Measurements from ENCODE around the gene PARG.

PARG gene

GRCh38 chr10:49833168-49833567 is 108.7 kb downstream of the PARG start:
- H3K4me3 ChIP-seq (ENCODE audit: control insufficient read depth, low read depth, low read length) = no peak overlapping the region
- DNase-seq (ENCODE audit: low read depth) = no peak
- TF ChIP-seq CTCF (IDR thresholded peaks at IDR 0.05; ENCODE audit: control insufficient read depth, insufficient read depth, low read depth, low read length, missing control alignments) = no peak

GRCh38 chr10:49831352-49832035 is 110.3 kb downstream of the PARG start:
- TF ChIP-seq CTCF (IDR thresholded peaks at IDR 0.05; ENCODE audit: control insufficient read depth, insufficient read depth, low read depth, low read length, missing control alignments) = no peak
- DNase-seq (ENCODE audit: low read depth) = no peak
- H3K4me3 ChIP-seq (ENCODE audit: control insufficient read depth, low read depth, low read length) = no peak overlapping the region

GRCh38 chr10:49830846-49831245 is 111.0 kb downstream of the PARG start:
- no peak for DNase-seq (ENCODE audit: low read depth)
- TF ChIP-seq CTCF (IDR thresholded peaks at IDR 0.05; ENCODE audit: control insufficient read depth, insufficient read depth, low read depth, low read length, missing control alignments) = no peak
- H3K4me3 ChIP-seq (ENCODE audit: control insufficient read depth, low read depth, low read length) = no peak overlapping the region

GRCh38 chr10:49830016-49830415 is 111.8 kb downstream of the PARG start:
- no peak overlapping the region for H3K4me3 ChIP-seq (ENCODE audit: control insufficient read depth, low read depth, low read length)
- TF ChIP-seq CTCF (IDR thresholded peaks at IDR 0.05; ENCODE audit: control insufficient read depth, insufficient read depth, low read depth, low read length, missing control alignments) = no peak

GRCh38 chr10:49827297-49827696 is 114.5 kb downstream of the PARG start:
- no peak for DNase-seq (ENCODE audit: low read depth)
- H3K4me3 ChIP-seq (ENCODE audit: control insufficient read depth, low read depth, low read length) = no peak overlapping the region
- no peak for TF ChIP-seq CTCF (IDR thresholded peaks at IDR 0.05; ENCODE audit: control insufficient read depth, insufficient read depth, low read depth, low read length, missing control alignments)

More at GRCh38 chr10:49830016-49830415, 111.8 kb downstream of the PARG start:
- no peak for DNase-seq (ENCODE audit: low read depth)

GRCh38 chr10:49819234-49819958 is 122.4 kb downstream of the PARG start:
- TF ChIP-seq CTCF (IDR thresholded peaks at IDR 0.05; ENCODE audit: control insufficient read depth, insufficient read depth, low read depth, low read length, missing control alignments) = no peak
- H3K4me3 ChIP-seq (ENCODE audit: control insufficient read depth, low read depth, low read length) = no peak overlapping the region
- no peak for DNase-seq (ENCODE audit: low read depth)

All from AG09309 (cell line).